GM12878 (cell line): Measurements from ENCODE around the gene KLRD1. TPM values are rescaled to one million over a fixed set of nuclear protein-coding genes. Genes with fewer than 3 reads are reported as not detected.

ENCODE experiments used
- ATAC-seq: fragments of 200-7000 bp; cut with Tn5 transposase; 3 replicates; pipeline ENCODE4 v1.9.1; 2020; ENCODE audit warnings: mild to moderate bottlenecking, moderate library complexity
- BruUV-seq: library from RNA; stranded (reverse); fragments of 400-500 nt; replicated peaks from 2 replicates; lab custom pipeline; 2021; lab: Mats Ljungman, UMichigan
- CTCF ChIA-PET: fragments of 300-600 bp; sonication (Branson Sonifier 250); formaldehyde crosslinking; extraction: SDS; loops from one replicate; lab custom pipeline; 2021; ENCODE audit warnings: inconsistent platforms; lab: Yijun Ruan, JAX
- POLR2A ChIA-PET: fragments of 350-600 bp; formaldehyde crosslinking; extraction: SDS; loops from one replicate; lab custom pipeline; 2021; ENCODE audit warnings: inconsistent platforms; lab: Charles Lee
- RAD21 ChIA-PET: fragments of 300-600 bp; sonication (Branson Sonifier 250); formaldehyde crosslinking; loops from one replicate; lab custom pipeline; 2023; ENCODE audit warnings: antibody characterized with exemption; ENCODE audit not compliant: unreplicated experiment; lab: Charles Lee
- SMC1A ChIA-PET: fragments of 300-600 bp; sonication (Branson Sonifier 250); formaldehyde crosslinking; loops from one replicate; lab custom pipeline; 2023; ENCODE audit not compliant: unreplicated experiment, uncharacterized antibody; lab: Charles Lee
- DNase-seq: peaks from one replicate; pipeline ENCODE4 v3.0.0-alpha.2; 2011; ENCODE audit warnings: low read depth, low spot score
- FAIRE-seq: peaks from 3 replicates; lab custom pipeline; 2011; peaks lifted over from hg19 to GRCh38; lab: Jason Lieb, UNC
- H2AFZ ChIP-seq: 2 replicates; pipeline ENCODE4 v1.6.0; 2011; ENCODE audit warnings: low read depth, low read length, control low read depth; ENCODE audit not compliant: control insufficient read depth
- H3K27ac ChIP-seq: 2 replicates; pipeline ENCODE4 v1.5.1; 2011; ENCODE audit warnings: control low read depth; ENCODE audit not compliant: control insufficient read depth, insufficient read depth
- H3K27me3 ChIP-seq, 2 experiments: replicated peaks in 1 of 2; 2 replicates each; pipeline versions ENCODE4 v1.6.0 to v1.6.1; 2011; ENCODE audit warnings: low read length in 1 of 2; ENCODE audit not compliant: control insufficient read depth in 2 of 2, insufficient read depth in 2 of 2
- H3K36me3 ChIP-seq, 2 experiments: 2 replicates each; pipeline ENCODE4 v1.5.1; 2011; ENCODE audit warnings: low read length in 1 of 2; ENCODE audit not compliant: control insufficient read depth in 2 of 2, insufficient read depth in 2 of 2
- H3K4me1 ChIP-seq: 2 replicates; pipeline ENCODE4 v1.6.1; 2011; ENCODE audit warnings: mild to moderate bottlenecking, low read length, moderate library complexity, mixed read lengths; ENCODE audit not compliant: control insufficient read depth, insufficient read depth
- H3K4me2 ChIP-seq: 2 replicates; pipeline ENCODE4 v1.6.0; 2011; ENCODE audit warnings: control low read depth; ENCODE audit not compliant: control insufficient read depth, insufficient read depth
- H3K4me3 ChIP-seq: fragments of 200-600 bp; sonication (generic); 2 replicates; pipeline ENCODE4 v1.5.1; 2016
- H3K79me2 ChIP-seq: 2 replicates; pipeline ENCODE4 v1.6.0; 2011; ENCODE audit warnings: low read length; ENCODE audit not compliant: control insufficient read depth, insufficient read depth
- H3K9ac ChIP-seq: 2 replicates; pipeline ENCODE4 v1.8.0; 2011; ENCODE audit warnings: low read length, control low read depth, mixed read lengths; ENCODE audit not compliant: control insufficient read depth, insufficient read depth
- H3K9me3 ChIP-seq: replicated peaks from 3 replicates; pipeline ENCODE4 v1.5.1; 2011; ENCODE audit warnings: mild to moderate bottlenecking, low read length; ENCODE audit not compliant: control insufficient read depth, insufficient read depth
- H4K20me1 ChIP-seq: 2 replicates; pipeline ENCODE4 v1.6.0; 2011; ENCODE audit not compliant: control insufficient read depth, insufficient read depth
- ATF7 ChIP-seq: fragments of 450-650 bp; IDR thresholded peaks from 2 replicates; pipeline ENCODE4 v1.6.1; 2016; ENCODE audit warnings: low read depth, mild to moderate bottlenecking
- BCLAF1 ChIP-seq: fragments of 450-650 bp; IDR thresholded peaks from 2 replicates; pipeline ENCODE4 v1.6.1; 2017; ENCODE audit warnings: antibody characterized with exemption, mild to moderate bottlenecking, moderate library complexity
- BRCA1 ChIP-seq: IDR thresholded peaks from 2 replicates; pipeline ENCODE4 v1.6.1; 2011; ENCODE audit warnings: low read depth, low read length, improper control_type of control experiment
- CBFB ChIP-seq: IDR thresholded peaks from 2 replicates; pipeline ENCODE4 v1.6.1; 2016; ENCODE audit warnings: antibody characterized with exemption, low read depth
- CBX5 ChIP-seq: sonication (generic); IDR thresholded peaks from 2 replicates; pipeline ENCODE4 v1.6.1; 2016; ENCODE audit warnings: low read depth, moderate library complexity, mild to moderate bottlenecking, inconsistent platforms
- CHD1 ChIP-seq: IDR thresholded peaks from 2 replicates; pipeline ENCODE4 v1.6.1; 2012; ENCODE audit warnings: low read depth, low read length, improper control_type of control experiment
- GATAD2B ChIP-seq: fragments of 450-650 bp; conservative IDR thresholded peaks from 2 replicates; pipeline ENCODE4 v1.6.1; 2017; ENCODE audit warnings: low read depth, mild to moderate bottlenecking, moderate library complexity
- KLF5 ChIP-seq: fragments of 450-650 bp; IDR thresholded peaks from 2 replicates; pipeline ENCODE4 v1.6.1; 2014; ENCODE audit warnings: mild to moderate bottlenecking; ENCODE audit not compliant: partially characterized antibody
- MYC ChIP-seq: IDR thresholded peaks from 2 replicates; pipeline ENCODE4 v1.6.1; 2011; ENCODE audit warnings: mild to moderate bottlenecking, low read length, moderate library complexity, inconsistent platforms; ENCODE audit not compliant: insufficient read depth, insufficient replicate concordance, insufficient read length, severe bottlenecking
- NFIC ChIP-seq: IDR thresholded peaks from 2 replicates; pipeline ENCODE4 v1.6.1; 2012; ENCODE audit warnings: low read depth, mild to moderate bottlenecking, inconsistent platforms, low read length, moderate library complexity
- NR2C1 ChIP-seq: fragments of 450-650 bp; IDR thresholded peaks from 2 replicates; pipeline ENCODE4 v1.6.1; 2017; ENCODE audit warnings: antibody characterized with exemption, mild to moderate bottlenecking, moderate library complexity
- NRF1 ChIP-seq: conservative IDR thresholded peaks from 2 replicates; pipeline ENCODE4 v1.6.1; 2011; ENCODE audit warnings: mild to moderate bottlenecking, low read depth, low read length, improper control_type of control experiment
- PAX5 ChIP-seq: IDR thresholded peaks from 2 replicates; pipeline ENCODE4 v1.6.1; 2011; ENCODE audit warnings: low read depth, low read length, borderline replicate concordance
- POLR2AphosphoS2 ChIP-seq: IDR thresholded peaks from 2 replicates; pipeline ENCODE4 v1.6.1; 2011; ENCODE audit warnings: low read depth, mild to moderate bottlenecking, low read length, improper control_type of control experiment, moderate library complexity
- RFX5 ChIP-seq: IDR thresholded peaks from 2 replicates; pipeline ENCODE4 v1.6.1; 2011; ENCODE audit warnings: low read depth, low read length, improper control_type of control experiment
- SIN3A ChIP-seq: IDR thresholded peaks from 2 replicates; pipeline ENCODE4 v1.6.1; 2012; ENCODE audit warnings: low read depth, low read length, improper control_type of control experiment
- SMAD5 ChIP-seq: IDR thresholded peaks from 2 replicates; pipeline ENCODE4 v1.6.1; 2016; ENCODE audit warnings: antibody characterized with exemption, low read depth
- SPI1 ChIP-seq: IDR thresholded peaks from 2 replicates; pipeline ENCODE4 v1.6.1; 2011; ENCODE audit warnings: low read depth, mild to moderate bottlenecking, low read length, moderate library complexity, borderline replicate concordance; ENCODE audit not compliant: insufficient read depth
- STAT1 ChIP-seq: fragments of 450-650 bp; conservative IDR thresholded peaks from 2 replicates; pipeline ENCODE4 v1.6.1; 2014; ENCODE audit warnings: antibody characterized with exemption, mild to moderate bottlenecking
- ZBED1 ChIP-seq: IDR thresholded peaks from 2 replicates; pipeline ENCODE4 v1.6.1; 2016; ENCODE audit warnings: borderline replicate concordance
- ZNF24 ChIP-seq: fragments of 450-650 bp; IDR thresholded peaks from 2 replicates; pipeline ENCODE4 v1.6.1; 2017; ENCODE audit warnings: antibody characterized with exemption, mild to moderate bottlenecking
- ZNF274 ChIP-seq: IDR thresholded peaks from one replicate; pipeline ENCODE4 v1.8.0; 2011; ENCODE audit not compliant: insufficient read length, insufficient read depth
- WGBS: methylation state at CpG from one replicate; pipeline ENCODE4 v1.1.6; 2016; ENCODE audit warnings: low lambda C conversion rate; ENCODE audit not compliant: insufficient replicate concordance, insufficient coverage; ENCODE audit errors: missing lambda C conversion rate; 5-methylcytosine and 5-hydroxymethylcytosine counted together
- in situ Hi-C: fragments of 300-500 bp; cut with MboI; formaldehyde crosslinking; loops from 9 replicates; pipeline ENCODE4 v1.14.3; 2018; ENCODE audit warnings: mixed read lengths
- intact Hi-C: fragments of 100-400 bp; cut with micrococcal nuclease; formaldehyde crosslinking; loops from one replicate; pipeline ENCODE4 v1.14.2; 2022; ENCODE audit not compliant: unreplicated experiment
- polyA plus RNA-seq, 11 experiments: library from polyadenylated mRNA; depleted of rRNA in 4 of 11; unstranded in 6 of 11; stranded (reverse) in 5 of 11; fragments of >200 nt; fragmentation: Nextera tagmentation in 4 of 11; fragmentation: Illumina TruSeq in 1 of 11; extraction: Ambion mirVana in 4 of 11; extraction: Trizol in 1 of 11; gene quantifications; 1 replicate in 1 of 11; 2 replicates in 10 of 11; pipeline versions ENCODE4 v1.2.1 to v1.2.3, GENCODE V29; 2011 to 2016; ENCODE audit warnings: inconsistent platforms in 2 of 11, missing spikeins in 2 of 11, low read depth in 1 of 11
- total RNA-seq, 4 experiments: library from RNA; depleted of rRNA in 3 of 4; stranded (reverse); fragments of >200 nt in 3 of 4; fragmentation: Illumina TruSeq in 1 of 4; extraction: Trizol in 1 of 4; gene quantifications; 2 replicates each; pipeline versions ENCODE4 v1.2.1 to v1.2.3, GENCODE V29; 2013 to 2021
- TF ChIP-seq, protein P1 (sequence below): fragments of 450-650 bp; IDR thresholded peaks from 2 replicates; pipeline ENCODE4 v1.6.1; 2014; ENCODE audit warnings: mild to moderate bottlenecking

Gene KLRD1
- total and polyA plus RNA-seq, 10 of the 15 experiments (the other 5 are each of a cell fraction or from before 2014, with no cell fraction given) = under 0.01 to 0.50 (median 0.13) TPM; not detected in 4

GRCh38 chr12:10293570-10294227 is 14.0 kb upstream of the KLRD1 start (continued):
- TF ChIP-seq SIN3A (no peak), GATAD2B (no peak), PAX5 (no peak), KLF5 (no peak), NFIC (peak; percentile 88), SPI1 (no peak), NRF1 (no peak), BRCA1 (no peak)
- TF ChIP-seq, all 136 proteins: peak for 11

GRCh38 chr12:10301103-10301502 is 6.6 kb upstream of the KLRD1 start:
- ChIA-PET RAD21 (no interaction called here), CTCF (no interaction called here), SMC1A (interaction anchor here (1.6 kb wide), 1 partner anchor 65 kb away, joined by 4 read pairs; no protein-coding TSS in a partner anchor), POLR2A (no interaction called here)
- FAIRE-seq (no peak), ATAC-seq (no peak), DNase-seq (no peak)
- intact Hi-C loops = no loop called here
- 100% methylated on average over 1 of the region's 1 CpG for WGBS
- BruUV-seq = no TSS peak
- H3K4me2 ChIP-seq = no peak overlapping the region
- no peak overlapping the region for H3K27ac ChIP-seq
- H3K9me3 ChIP-seq = peaks cover 4% of the 10 kb centered on the region; the same call in 2 of the 3 replicates
- no peak overlapping the region for H3K9ac ChIP-seq
- no peaks in the 10 kb centered on the region for H3K4me1 ChIP-seq
- in situ Hi-C loops = no loop called here
- H3K4me3 ChIP-seq = no peak overlapping the region
- no peak overlapping the region for H2AFZ ChIP-seq
- H3K79me2 ChIP-seq = no peaks in the 10 kb centered on the region
- H3K36me3 ChIP-seq = no peaks in the 10 kb centered on the region
- no peaks in the 10 kb centered on the region for H3K27me3 ChIP-seq
- H4K20me1 ChIP-seq = no peaks in the 10 kb centered on the region
- TF ChIP-seq NRF1 (no peak), ATF7 (no peak), CBX5 (no peak), NR2C1 (no peak), ZNF24 (no peak), SMAD5 (no peak), CHD1 (no peak), ZBED1 (no peak), MYC (no peak), GATAD2B (no peak), ZNF274 (no peak), CBFB (no peak), POLR2AphosphoS2 (no peak), BCLAF1 (no peak), RFX5 (no peak), STAT1 (no peak)
- TF ChIP-seq, protein P1, sequence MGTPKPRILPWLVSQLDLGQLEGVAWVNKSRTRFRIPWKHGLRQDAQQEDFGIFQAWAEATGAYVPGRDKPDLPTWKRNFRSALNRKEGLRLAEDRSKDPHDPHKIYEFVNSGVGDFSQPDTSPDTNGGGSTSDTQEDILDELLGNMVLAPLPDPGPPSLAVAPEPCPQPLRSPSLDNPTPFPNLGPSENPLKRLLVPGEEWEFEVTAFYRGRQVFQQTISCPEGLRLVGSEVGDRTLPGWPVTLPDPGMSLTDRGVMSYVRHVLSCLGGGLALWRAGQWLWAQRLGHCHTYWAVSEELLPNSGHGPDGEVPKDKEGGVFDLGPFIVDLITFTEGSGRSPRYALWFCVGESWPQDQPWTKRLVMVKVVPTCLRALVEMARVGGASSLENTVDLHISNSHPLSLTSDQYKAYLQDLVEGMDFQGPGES = no peak
